ENCODE results near the gene YTHDF2. TPM values are rescaled to one million over a fixed set of nuclear protein-coding genes. Genes with fewer than 3 reads are reported as not detected.
"Not testable (repeated sequence)": the region's sequence is repeated elsewhere in the genome, so short reads cannot be mapped to it uniquely, and the experiment has no call there.

Gene YTHDF2
- total and polyA plus RNA-seq, 12 donors, result 22.6 to 57.1 (median 44.0) TPM

GRCh38 chr1:28761189-28761588 lies 24.4 kb downstream of the YTHDF2 start:
- DNase-seq, result no peak
- no peaks in the 10 kb centered on the region for H3K27me3 ChIP-seq
- WGBS, 2 donors, result 97% methylated on average over 5 of the region's 5 CpGs
- no peaks in the 10 kb centered on the region for H3K9me3 ChIP-seq
- H3K27ac ChIP-seq, result no peak overlapping the region
- no peak for ATAC-seq
- intact Hi-C loops (cut with DNase I), result no loop called here
- TF ChIP-seq CTCF (IDR thresholded peaks at IDR 0.05), result no peak
- H3K4me3 ChIP-seq, result no peak overlapping the region
- peaks cover 0 to 40% (median 25%) of the 10 kb centered on the region in 9 donors for H3K4me1 ChIP-seq
- H3K36me3 ChIP-seq, result peaks cover 0 to 84% (median 0%) of the 10 kb centered on the region in 9 donors

- ATAC-seq (no peak), DNase-seq (no peak)
- no peak for TF ChIP-seq CTCF (IDR thresholded peaks at IDR 0.05)
- H3K36me3 ChIP-seq, result peaks cover 0 to 77% (median 8%) of the 10 kb centered on the region in 9 donors
- H3K4me3 ChIP-seq, result no peak overlapping the region
- H3K9me3 ChIP-seq, result no peaks in the 10 kb centered on the region
- WGBS, 2 donors, result 95 to 97% methylated on average over 2 of the region's 2 CpGs
- H3K4me1 ChIP-seq, result peaks cover 0 to 10% (median 0%) of the 10 kb centered on the region in 9 donors
- H3K27ac ChIP-seq, result no peak overlapping the region
- intact Hi-C loops (cut with DNase I), result no loop called here
- no peaks in the 10 kb centered on the region for H3K27me3 ChIP-seq
Observed at GRCh38 chr1:28766532-28767183, 29.9 kb downstream of the YTHDF2 start.

- Histone ChIP-seq H3K27ac (no peak overlapping the region), H3K4me1 (peaks cover 0 to 19% (median 10%) of the 10 kb centered on the region in 9 donors), H3K27me3 (no peaks in the 10 kb centered on the region), H3K36me3 (peaks cover 0 to 71% (median 8%) of the 10 kb centered on the region in 9 donors), H3K4me3 (no peak overlapping the region), H3K9me3 (no peaks in the 10 kb centered on the region)
- ATAC-seq, result no peak
- intact Hi-C loops (cut with DNase I), result no loop called here
- DNase-seq, result no peak
- TF ChIP-seq CTCF (IDR thresholded peaks at IDR 0.05), result no peak
- WGBS, 2 donors, result 95 to 97% methylated on average over 3 of the region's 3 CpGs
Observed at GRCh38 chr1:28770601-28771165, 33.9 kb downstream of the YTHDF2 start.

GRCh38 chr1:28771921-28772320 lies 35.2 kb downstream of the YTHDF2 start:
- H3K9me3 ChIP-seq; DNase-seq; ATAC-seq; intact Hi-C loops (cut with DNase I); H3K27me3 ChIP-seq; H3K27ac ChIP-seq; H3K4me3 ChIP-seq: not testable (repeated sequence)
- Histone ChIP-seq H3K36me3 (peaks cover 0 to 61% (median 8%) of the 10 kb centered on the region in 9 donors), H3K4me1 (peaks cover 0 to 19% (median 10%) of the 10 kb centered on the region in 9 donors)
- WGBS, 2 donors, result 96 to 97% methylated on average over 10 of the region's 10 CpGs

GRCh38 chr1:28773105-28773504 lies 36.4 kb downstream of the YTHDF2 start:
- Histone ChIP-seq H3K36me3 (peaks cover 0 to 59% (median 8%) of the 10 kb centered on the region in 9 donors), H3K4me1 (peaks cover 0 to 17% (median 10%) of the 10 kb centered on the region in 9 donors), H3K27me3 (no peaks in the 10 kb centered on the region), H3K4me3 (no peak overlapping the region), H3K9me3 (no peaks in the 10 kb centered on the region), H3K27ac (no peak overlapping the region)
- TF ChIP-seq CTCF (IDR thresholded peaks at IDR 0.05), result no peak
- no peak for DNase-seq
- no peak for ATAC-seq
- 90 to 91% methylated on average over 3 of the region's 3 CpGs for WGBS, 2 donors
- intact Hi-C loops (cut with DNase I), result no loop called here

Data from heart right ventricle (tissue), 16 donors.